ENCODE data around the gene LAS1L.

GRCh38 chrX:65536291-65536690 is 1.7 kb upstream of the LAS1L start:
- no peak for TF ChIP-seq CTCF (conservative IDR thresholded peaks at IDR 0.05)
- no peak for TF ChIP-seq ZFX (IDR thresholded peaks at IDR 0.05)

Measured in C4-2B (cell line).